Activated CD4-positive, alpha-beta T cell treated with anti-CD3 and anti-CD28 coated beads, Interleukin-2, amount 50 U/mL, for 1 hour (primary cell): Measurements from ENCODE around the gene COMMD10.
A peak's percentile ranks its signal among the peaks of the same experiment; 100 is the strongest.
"Not testable (repeated sequence)": the region's sequence is repeated elsewhere in the genome, so short reads cannot be mapped to it uniquely, and the experiment has no call there.

Source experiments
- DNase-seq: peaks from one replicate; pipeline ENCODE4 v3.0.0-alpha.2; 2020

Gene COMMD10

GRCh38 chr5:116084871-116085715 is at the start of gene COMMD10:
TSS of gene COMMD10 (plus strand) at chr5:116085025.
- DNase-seq, result peak; percentile 71

GRCh38 chr5:116035123-116035522 is 49.7 kb upstream of the COMMD10 start:
- no peak for DNase-seq

- no peak for DNase-seq
These were observed 47.5 kb upstream of the COMMD10 start for GRCh38 chr5:116037236-116037822.

GRCh38 chr5:116038817-116039216 is 46.0 kb upstream of the COMMD10 start:
- no peak for DNase-seq

- no peak for DNase-seq
These were observed 42.5 kb upstream of the COMMD10 start for GRCh38 chr5:116042375-116042774.

GRCh38 chr5:116044073-116044472 is 40.8 kb upstream of the COMMD10 start:
- DNase-seq, result no peak

- no peak for DNase-seq
These were observed 39.0 kb upstream of the COMMD10 start for GRCh38 chr5:116045821-116046220.

GRCh38 chr5:116046261-116046660 is 38.6 kb upstream of the COMMD10 start:
- no peak for DNase-seq

GRCh38 chr5:116046823-116047222 is 38.0 kb upstream of the COMMD10 start:
- no peak for DNase-seq

GRCh38 chr5:116058346-116058936 is 26.4 kb upstream of the COMMD10 start:
- DNase-seq, result no peak

- DNase-seq, result no peak
These were observed 22.5 kb upstream of the COMMD10 start for GRCh38 chr5:116062352-116062751.

- no peak for DNase-seq
These were observed 20.9 kb upstream of the COMMD10 start for GRCh38 chr5:116063950-116064349.

GRCh38 chr5:116068028-116068632 is 16.7 kb upstream of the COMMD10 start:
- peak; percentile 12 for DNase-seq

GRCh38 chr5:116071211-116071610 is 13.6 kb upstream of the COMMD10 start:
- DNase-seq, result no peak

- no peak for DNase-seq
These were observed 9.5 kb upstream of the COMMD10 start for GRCh38 chr5:116075191-116075831.

GRCh38 chr5:116076496-116076895 is 8.3 kb upstream of the COMMD10 start:
- DNase-seq, result no peak

GRCh38 chr5:116078199-116078598 is 6.6 kb upstream of the COMMD10 start:
- no peak for DNase-seq

- DNase-seq, result peak; percentile 22
These were observed 536 bp upstream of the COMMD10 start for GRCh38 chr5:116084287-116084691.

GRCh38 chr5:116086309-116086708 is 1.5 kb downstream of the COMMD10 start:
- not testable (repeated sequence) for DNase-seq

- DNase-seq, result no peak
These were observed 3.2 kb downstream of the COMMD10 start for GRCh38 chr5:116088062-116088461.

GRCh38 chr5:116090302-116090701 is 5.5 kb downstream of the COMMD10 start:
- no peak for DNase-seq

GRCh38 chr5:116091416-116091815 is 6.6 kb downstream of the COMMD10 start:
- no peak for DNase-seq

- DNase-seq, result no peak
These were observed 12.5 kb downstream of the COMMD10 start for GRCh38 chr5:116097301-116097700.
